ENCODE data around the gene GNAT3.

Gene GNAT3

DNA sequence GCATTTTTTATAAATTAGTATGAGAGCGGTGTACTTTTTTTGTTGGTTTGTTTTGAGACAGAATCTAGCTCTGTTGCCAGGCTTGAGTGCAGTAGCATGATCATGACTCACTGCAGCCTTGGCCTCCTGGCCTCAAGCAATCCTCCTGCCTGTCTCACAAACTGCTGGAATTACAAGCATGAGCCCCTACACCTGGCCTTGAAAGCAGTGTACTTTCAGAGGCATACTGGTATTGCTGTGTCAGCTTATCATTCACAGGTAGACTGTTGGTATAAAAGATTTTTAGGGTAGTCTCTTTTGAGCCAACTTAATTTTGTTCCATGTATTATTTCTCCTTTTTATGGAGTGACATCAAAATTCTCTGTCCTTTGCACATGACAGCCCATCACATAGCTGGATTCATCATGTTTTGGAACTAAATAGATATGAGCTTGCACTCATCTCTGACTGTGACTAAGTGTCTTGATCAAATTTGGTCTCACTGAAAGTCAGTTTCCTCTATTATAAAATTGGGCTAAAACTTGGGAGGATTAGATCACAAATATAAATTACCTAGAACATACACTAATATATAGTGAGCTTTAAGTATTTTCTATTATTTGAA lies 12.4 kb downstream of the GNAT3 start:
- TF ChIP-seq, protein P1, sequence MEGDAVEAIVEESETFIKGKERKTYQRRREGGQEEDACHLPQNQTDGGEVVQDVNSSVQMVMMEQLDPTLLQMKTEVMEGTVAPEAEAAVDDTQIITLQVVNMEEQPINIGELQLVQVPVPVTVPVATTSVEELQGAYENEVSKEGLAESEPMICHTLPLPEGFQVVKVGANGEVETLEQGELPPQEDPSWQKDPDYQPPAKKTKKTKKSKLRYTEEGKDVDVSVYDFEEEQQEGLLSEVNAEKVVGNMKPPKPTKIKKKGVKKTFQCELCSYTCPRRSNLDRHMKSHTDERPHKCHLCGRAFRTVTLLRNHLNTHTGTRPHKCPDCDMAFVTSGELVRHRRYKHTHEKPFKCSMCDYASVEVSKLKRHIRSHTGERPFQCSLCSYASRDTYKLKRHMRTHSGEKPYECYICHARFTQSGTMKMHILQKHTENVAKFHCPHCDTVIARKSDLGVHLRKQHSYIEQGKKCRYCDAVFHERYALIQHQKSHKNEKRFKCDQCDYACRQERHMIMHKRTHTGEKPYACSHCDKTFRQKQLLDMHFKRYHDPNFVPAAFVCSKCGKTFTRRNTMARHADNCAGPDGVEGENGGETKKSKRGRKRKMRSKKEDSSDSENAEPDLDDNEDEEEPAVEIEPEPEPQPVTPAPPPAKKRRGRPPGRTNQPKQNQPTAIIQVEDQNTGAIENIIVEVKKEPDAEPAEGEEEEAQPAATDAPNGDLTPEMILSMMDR (conservative IDR thresholded peaks at IDR 0.05; ENCODE audit: low read depth) = no peak
- peak overlapping the region; percentile 78 for H3K27ac ChIP-seq
- ChIA-PET POLR2A (ENCODE audit: low non-redundant PET) (no interaction called here), CTCF (no interaction called here)
- peak; percentile 49 for DNase-seq (ENCODE audit: low spot score)

- TF ChIP-seq, protein P1 (conservative IDR thresholded peaks at IDR 0.05; ENCODE audit: low read depth) = no peak
- POLR2A ChIA-PET (ENCODE audit: low non-redundant PET) = no interaction called here
- CTCF ChIA-PET = no interaction called here
- peak; percentile 15 for DNase-seq (ENCODE audit: low spot score)
- peak overlapping the region; percentile 78 for H3K27ac ChIP-seq
Measured at GRCh38 chr7:80498481-80499349, 13.1 kb downstream of the GNAT3 start.

DNA sequence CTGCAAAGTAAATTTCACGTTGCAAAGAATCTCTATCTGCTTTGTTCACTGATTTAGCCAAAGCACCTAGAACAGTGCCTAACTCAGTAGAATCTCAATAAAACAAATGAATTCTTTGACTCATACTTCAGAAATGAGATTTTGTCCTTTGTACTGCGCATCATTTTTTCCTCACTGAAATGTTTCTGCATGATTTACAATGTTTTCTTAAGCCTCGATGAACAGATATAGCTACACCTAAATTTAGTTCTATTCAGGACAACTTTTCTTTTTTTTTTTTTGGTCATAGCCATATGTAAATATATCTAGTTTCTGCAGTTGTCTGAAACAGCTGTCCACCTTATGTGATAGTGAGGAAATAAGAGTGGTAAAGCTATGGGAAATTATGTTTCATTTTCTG lies 15.3 kb downstream of the GNAT3 start:
- ChIA-PET CTCF (interaction anchor here (0.6 kb wide), 1 partner anchor 90 kb away, joined by 3 read pairs; no protein-coding TSS in a partner anchor), POLR2A (ENCODE audit: low non-redundant PET) (no interaction called here)
- TF ChIP-seq, protein P1 (conservative IDR thresholded peaks at IDR 0.05; ENCODE audit: low read depth) = no peak
- no peak for DNase-seq (ENCODE audit: low spot score)
- no peak overlapping the region for H3K27ac ChIP-seq

DNA sequence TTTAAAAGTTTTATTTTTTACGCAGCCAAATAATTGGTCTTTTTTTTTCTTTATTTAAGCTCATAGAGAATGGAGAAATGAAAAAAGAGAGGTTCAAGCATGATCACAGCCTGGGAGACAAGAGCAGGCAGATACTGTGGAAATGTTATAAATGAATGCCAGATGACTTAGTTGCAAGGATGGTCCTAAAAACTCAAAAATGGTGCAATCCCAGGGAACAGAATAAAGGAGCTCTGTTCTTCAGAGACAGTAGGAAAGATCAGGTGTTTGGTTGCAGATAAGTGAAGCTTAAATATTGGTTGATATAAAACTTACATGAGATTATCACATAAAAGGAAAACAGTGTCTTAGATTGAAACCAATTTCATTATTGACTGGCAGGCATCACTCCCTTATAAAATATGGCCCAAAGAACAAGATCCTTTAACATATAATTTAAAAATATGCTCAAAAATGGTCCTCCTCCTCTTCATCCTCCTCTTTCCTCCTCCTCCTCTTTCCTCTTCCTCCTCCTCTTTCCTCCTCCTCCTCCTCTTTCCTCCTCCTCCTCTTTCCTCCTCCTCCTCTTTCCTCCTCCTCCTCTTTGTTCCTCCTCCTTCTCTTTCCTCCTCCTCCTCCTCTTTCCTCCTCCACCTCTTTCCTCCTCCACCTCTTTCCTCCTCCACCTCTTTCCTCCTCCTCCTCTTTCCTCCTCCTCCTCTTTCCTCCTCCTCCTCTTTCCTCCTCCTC lies 18.6 kb downstream of the GNAT3 start:
- POLR2A ChIA-PET (ENCODE audit: low non-redundant PET) = no interaction called here
- no peak for DNase-seq (ENCODE audit: low spot score)
- CTCF ChIA-PET = no interaction called here
- TF ChIP-seq, protein P1 (conservative IDR thresholded peaks at IDR 0.05; ENCODE audit: low read depth) = no peak
- no peak overlapping the region for H3K27ac ChIP-seq

DNA sequence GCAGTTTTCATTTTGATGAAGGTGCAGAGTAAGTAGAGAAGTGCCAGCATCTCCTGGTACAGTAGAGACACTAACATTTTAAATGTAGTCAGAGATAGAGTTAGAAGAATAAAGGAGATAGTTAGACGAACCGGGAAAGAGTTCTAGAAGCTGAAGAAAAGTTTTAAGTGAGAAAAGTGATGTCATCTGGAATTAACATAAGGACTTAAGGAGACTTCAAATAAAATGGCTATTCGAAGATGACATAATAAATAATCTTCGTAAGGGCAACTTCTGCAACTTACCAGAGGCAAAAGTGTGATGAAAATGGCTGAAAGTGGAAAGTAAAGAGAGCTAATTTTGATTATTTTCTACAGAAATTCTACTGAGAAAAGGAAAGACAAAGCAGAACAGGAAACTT lies 20.4 kb downstream of the GNAT3 start:
- no peak for DNase-seq (ENCODE audit: low spot score)

More for the DNA sequence above, 20.4 kb downstream of the GNAT3 start:
- ChIA-PET CTCF (no interaction called here), POLR2A (ENCODE audit: low non-redundant PET) (interaction anchor here (0.6 kb wide), 1 partner anchor 357 kb away, joined by 3 read pairs; the partner anchor contains the start of gene GNAI1)
- no peak overlapping the region for H3K27ac ChIP-seq
- TF ChIP-seq, protein P1 (conservative IDR thresholded peaks at IDR 0.05; ENCODE audit: low read depth) = no peak
